ENCODE measurements around the gene ALDH3B2.

The ALDH3B2 gene

DNA sequence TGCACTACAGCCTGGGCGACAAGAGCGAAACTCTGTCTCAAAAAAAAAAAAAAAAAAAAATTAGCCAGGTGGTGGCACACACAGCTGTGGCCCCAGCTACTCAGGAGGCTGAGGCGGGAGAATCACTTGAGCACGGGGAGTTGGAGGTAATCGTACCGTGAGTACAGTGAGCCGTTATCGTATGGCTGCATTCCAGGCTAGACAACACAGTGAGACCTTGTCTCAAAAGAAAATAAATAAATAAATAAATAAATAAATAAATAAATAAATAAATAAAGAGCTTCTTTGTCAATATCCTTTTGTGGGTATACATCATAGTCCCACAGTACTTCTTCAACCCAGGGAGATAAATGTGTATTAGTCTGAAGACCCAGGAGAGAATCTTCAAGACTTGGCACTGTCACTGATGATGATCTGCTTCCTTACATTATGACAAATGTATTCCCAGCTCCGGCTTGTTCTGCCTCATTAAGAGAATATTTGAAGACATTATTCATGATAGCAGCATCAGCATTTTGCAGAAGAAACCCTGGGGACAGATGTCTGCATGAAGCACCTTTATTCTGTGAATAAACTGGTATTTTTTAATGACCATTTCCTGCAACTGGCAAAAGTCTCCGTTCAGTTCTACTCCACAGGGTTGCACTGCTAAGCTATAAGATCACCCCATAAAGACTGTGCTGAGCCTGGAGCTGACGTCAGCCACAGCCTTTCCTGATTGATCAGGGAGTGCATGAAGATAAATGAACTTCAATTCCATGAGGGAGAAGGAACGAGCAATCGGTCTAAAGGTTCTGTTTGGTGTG lies 22.2 kb downstream of the ALDH3B2 start:
- ChIA-PET POLR2A (no interaction called here), CTCF (interaction anchor here (2.7 kb wide), 1 partner anchor 22 kb away, joined by 10 read pairs; the partner anchor contains the start of gene NUDT8)
- DNase-seq (ENCODE audit: extremely low spot score) = no peak
- TF ChIP-seq ELF4 (IDR thresholded peaks at IDR 0.05) (no peak), FOXM1 (IDR thresholded peaks at IDR 0.05; ENCODE audit: borderline replicate concordance) (no peak), TARDBP (IDR thresholded peaks at IDR 0.05) (no peak), LEF1 (IDR thresholded peaks at IDR 0.05; ENCODE audit: borderline replicate concordance) (no peak), SP1 (IDR thresholded peaks at IDR 0.05) (no peak), ARNT (IDR thresholded peaks at IDR 0.05) (no peak), BHLHE40 (IDR thresholded peaks at IDR 0.05; ENCODE audit: borderline replicate concordance) (no peak), L3MBTL2 (conservative IDR thresholded peaks at IDR 0.05) (no peak), NFRKB (IDR thresholded peaks at IDR 0.05) (no peak), SUZ12 (IDR thresholded peaks at IDR 0.05) (no peak), FOXK2 (IDR thresholded peaks at IDR 0.05) (no peak), ZNF384 (IDR thresholded peaks at IDR 0.05) (no peak), CTBP1 (IDR thresholded peaks at IDR 0.05; ENCODE audit: borderline replicate concordance) (no peak), PKNOX1 (IDR thresholded peaks at IDR 0.05) (no peak), FOXA1 (IDR thresholded peaks at IDR 0.05) (no peak), HDGF (IDR thresholded peaks at IDR 0.05; ENCODE audit: borderline replicate concordance) (no peak)

DNA sequence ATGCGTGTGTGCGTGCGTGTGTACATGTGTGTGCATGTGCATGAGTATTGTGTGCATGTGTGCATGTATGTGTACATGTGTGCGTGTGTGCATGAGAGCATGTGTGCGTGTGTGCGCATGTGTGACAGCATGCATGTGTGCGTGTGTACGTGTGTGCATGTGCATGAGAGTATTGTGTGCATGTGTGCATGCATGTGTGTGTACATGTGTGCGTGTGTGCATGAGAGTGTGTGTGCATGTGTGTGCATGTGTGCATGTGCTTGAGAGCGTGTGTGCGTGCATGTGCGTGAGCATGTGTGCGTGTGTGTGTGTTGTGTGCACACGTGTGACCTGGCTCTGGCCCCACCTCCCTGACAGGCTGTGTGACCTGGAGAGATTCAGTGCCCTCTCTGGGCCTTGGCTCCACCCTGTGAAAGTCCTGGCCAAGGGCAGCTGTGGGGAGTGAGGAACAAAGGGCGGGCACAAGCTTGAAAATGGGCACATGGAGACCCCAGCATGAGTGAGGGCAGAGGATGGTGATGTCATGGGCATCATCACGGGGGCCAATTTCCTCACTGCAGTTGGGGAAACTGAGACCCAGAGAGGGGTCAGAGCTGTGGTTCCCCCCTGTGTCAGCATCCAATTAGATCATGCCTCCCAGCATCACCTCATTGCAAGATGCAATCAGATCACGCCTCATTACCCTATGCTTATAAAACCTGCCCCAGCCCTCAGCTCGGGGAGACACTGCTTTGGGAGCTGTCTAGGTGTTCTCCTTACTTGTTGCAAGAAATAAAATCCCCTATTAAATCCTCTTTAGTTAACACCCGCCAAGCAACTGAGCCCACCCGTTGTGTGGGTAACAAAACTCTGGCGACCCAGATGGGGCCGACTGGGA lies 24.6 kb downstream of the ALDH3B2 start:
- DNase-seq (ENCODE audit: extremely low spot score) = no peak
- ChIA-PET CTCF (no interaction called here), POLR2A (no interaction called here)

DNA sequence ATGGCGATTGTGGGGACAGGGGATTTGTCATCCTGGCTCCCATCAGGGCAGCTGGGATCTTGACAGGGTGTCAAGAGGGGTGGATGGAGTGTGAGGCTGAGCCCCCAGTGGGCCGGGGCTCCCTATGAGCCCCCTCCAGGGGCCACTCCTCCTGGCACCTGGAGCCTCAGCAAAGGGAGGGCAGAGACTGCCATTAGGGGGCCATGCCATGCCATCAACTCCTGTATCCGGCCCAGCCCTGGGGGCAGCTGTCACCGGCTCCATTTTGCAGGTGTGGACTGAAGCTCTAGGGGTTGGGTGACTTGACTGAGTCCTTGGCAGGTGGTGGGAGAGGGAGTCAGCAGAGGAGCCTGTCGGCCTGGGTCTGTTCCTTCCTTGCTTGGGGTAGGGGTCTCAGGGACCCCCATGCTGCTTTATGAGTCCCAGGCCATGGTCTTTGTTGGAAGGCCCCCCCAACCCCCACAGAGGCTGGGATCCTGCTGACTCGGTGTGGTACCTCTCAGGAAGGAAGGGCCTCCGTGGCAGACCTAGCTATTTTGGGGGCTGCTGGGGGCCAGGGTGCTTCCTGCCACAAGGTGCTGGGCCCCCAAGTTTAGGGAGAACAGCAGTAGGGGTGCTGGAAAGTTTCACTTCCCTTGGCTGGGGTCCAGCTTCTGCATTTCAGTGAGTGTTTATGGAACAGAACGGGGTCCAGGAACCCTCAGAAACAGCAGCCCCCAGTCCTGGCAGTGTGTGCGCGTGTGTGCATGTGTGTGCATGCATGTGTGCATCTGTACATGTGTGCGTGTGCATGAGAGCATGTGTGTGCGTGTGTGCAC lies 25.4 kb downstream of the ALDH3B2 start:
- DNase-seq (ENCODE audit: extremely low spot score) = no peak
- POLR2A ChIA-PET = interaction anchor here (1.2 kb wide), 1 partner anchor 66 kb away, joined by 3 read pairs; the partner anchor contains the start of gene GSTP1
- TF ChIP-seq HDGF (IDR thresholded peaks at IDR 0.05; ENCODE audit: borderline replicate concordance) (no peak), ARNT (IDR thresholded peaks at IDR 0.05) (no peak), FOXM1 (IDR thresholded peaks at IDR 0.05; ENCODE audit: borderline replicate concordance) (no peak), TARDBP (IDR thresholded peaks at IDR 0.05) (no peak), ELF4 (IDR thresholded peaks at IDR 0.05) (no peak), SUZ12 (IDR thresholded peaks at IDR 0.05) (no peak), BHLHE40 (IDR thresholded peaks at IDR 0.05; ENCODE audit: borderline replicate concordance) (no peak), SP1 (IDR thresholded peaks at IDR 0.05) (no peak), ZNF384 (IDR thresholded peaks at IDR 0.05) (no peak), PKNOX1 (IDR thresholded peaks at IDR 0.05) (no peak), LEF1 (IDR thresholded peaks at IDR 0.05; ENCODE audit: borderline replicate concordance) (no peak), FOXA1 (IDR thresholded peaks at IDR 0.05) (no peak), FOXK2 (IDR thresholded peaks at IDR 0.05) (no peak), CTBP1 (IDR thresholded peaks at IDR 0.05; ENCODE audit: borderline replicate concordance) (no peak), L3MBTL2 (conservative IDR thresholded peaks at IDR 0.05) (no peak), NFRKB (IDR thresholded peaks at IDR 0.05) (no peak)
- CTCF ChIA-PET = interaction anchor here (0.7 to 1.3 kb wide), 2 partner anchors 9 to 10 kb away, joined by 3 to 4 read pairs; partner anchors contain the start of gene TBX10

More for the DNA sequence above, 24.6 kb downstream of the ALDH3B2 start:
- TF ChIP-seq ZNF384 (IDR thresholded peaks at IDR 0.05) (no peak), TARDBP (IDR thresholded peaks at IDR 0.05) (no peak), FOXK2 (IDR thresholded peaks at IDR 0.05) (no peak), HDGF (IDR thresholded peaks at IDR 0.05; ENCODE audit: borderline replicate concordance) (no peak), FOXA1 (IDR thresholded peaks at IDR 0.05) (no peak), LEF1 (IDR thresholded peaks at IDR 0.05; ENCODE audit: borderline replicate concordance) (no peak), ARNT (IDR thresholded peaks at IDR 0.05) (no peak), NFRKB (IDR thresholded peaks at IDR 0.05) (no peak)

- ChIA-PET POLR2A (interaction anchor here (1.2 kb wide), 1 partner anchor 65 kb away, joined by 3 read pairs; the partner anchor contains the start of gene GSTP1), CTCF (interaction anchor here (0.7 to 1.3 kb wide), 2 partner anchors 9 to 10 kb away, joined by 3 to 4 read pairs; partner anchors contain the start of gene TBX10)
- DNase-seq (ENCODE audit: extremely low spot score) = no peak
- no peak for TF ChIP-seq PKNOX1 (IDR thresholded peaks at IDR 0.05)
- no peak for TF ChIP-seq FOXK2 (IDR thresholded peaks at IDR 0.05)
- no peak for TF ChIP-seq FOXM1 (IDR thresholded peaks at IDR 0.05; ENCODE audit: borderline replicate concordance)
- no peak for TF ChIP-seq SP1 (IDR thresholded peaks at IDR 0.05)
- TF ChIP-seq SUZ12 (IDR thresholded peaks at IDR 0.05) = no peak
- no peak for TF ChIP-seq TARDBP (IDR thresholded peaks at IDR 0.05)
- TF ChIP-seq ELF4 (IDR thresholded peaks at IDR 0.05) = no peak
- no peak for TF ChIP-seq HDGF (IDR thresholded peaks at IDR 0.05; ENCODE audit: borderline replicate concordance)
- TF ChIP-seq ARNT (IDR thresholded peaks at IDR 0.05) = no peak
- TF ChIP-seq CTBP1 (IDR thresholded peaks at IDR 0.05; ENCODE audit: borderline replicate concordance) = no peak
- no peak for TF ChIP-seq L3MBTL2 (conservative IDR thresholded peaks at IDR 0.05)
- TF ChIP-seq FOXA1 (IDR thresholded peaks at IDR 0.05) = no peak
Measured at GRCh38 chr11:67648140-67648795, 26.2 kb downstream of the ALDH3B2 start.

Data from HEK293T (cell line).